Esophagus muscularis mucosa (tissue), 3 donors: ENCODE measurements around the gene PRR5L.

ENCODE experiments used
- EP300 ChIP-seq: sonication (generic); formaldehyde crosslinking; IDR thresholded peaks from one replicate; pipeline ENCODE4 v1.6.1; 2017; ENCODE audit warnings: antibody characterized with exemption
- TF ChIP-seq, protein P1 (sequence below), 3 experiments: fragments of 200-600 bp in 2 of 3; fragments of 450-650 bp in 1 of 3; sonication (generic) in 2 of 3; IDR thresholded peaks; one replicate each; pipeline ENCODE4 v1.5.1; 2017 to 2019; ENCODE audit warnings: antibody characterized with exemption in 3 of 3, mild to moderate bottlenecking in 2 of 3, moderate library complexity in 1 of 3

DNA sequence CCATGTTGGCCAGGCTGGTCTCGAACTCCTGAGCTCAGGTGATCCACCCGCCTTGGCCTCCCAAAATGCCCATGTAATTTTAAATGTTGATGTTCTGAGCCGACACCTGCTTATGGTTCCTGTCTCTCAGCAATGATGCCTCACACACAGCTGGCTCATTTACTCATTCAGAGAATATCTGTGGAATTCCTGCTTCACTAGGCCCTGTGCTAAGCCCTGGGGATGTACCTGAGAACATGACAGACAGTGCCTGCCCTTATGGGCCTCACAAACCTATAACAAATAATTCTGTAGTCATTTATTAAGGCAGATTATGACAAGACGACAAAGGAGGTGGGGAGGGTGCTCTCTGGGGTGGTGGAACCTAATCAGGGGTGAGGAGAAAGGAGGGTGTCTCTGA, 93.7 kb downstream of the PRR5L start:
- no peak for TF ChIP-seq EP300
- TF ChIP-seq, protein P1, sequence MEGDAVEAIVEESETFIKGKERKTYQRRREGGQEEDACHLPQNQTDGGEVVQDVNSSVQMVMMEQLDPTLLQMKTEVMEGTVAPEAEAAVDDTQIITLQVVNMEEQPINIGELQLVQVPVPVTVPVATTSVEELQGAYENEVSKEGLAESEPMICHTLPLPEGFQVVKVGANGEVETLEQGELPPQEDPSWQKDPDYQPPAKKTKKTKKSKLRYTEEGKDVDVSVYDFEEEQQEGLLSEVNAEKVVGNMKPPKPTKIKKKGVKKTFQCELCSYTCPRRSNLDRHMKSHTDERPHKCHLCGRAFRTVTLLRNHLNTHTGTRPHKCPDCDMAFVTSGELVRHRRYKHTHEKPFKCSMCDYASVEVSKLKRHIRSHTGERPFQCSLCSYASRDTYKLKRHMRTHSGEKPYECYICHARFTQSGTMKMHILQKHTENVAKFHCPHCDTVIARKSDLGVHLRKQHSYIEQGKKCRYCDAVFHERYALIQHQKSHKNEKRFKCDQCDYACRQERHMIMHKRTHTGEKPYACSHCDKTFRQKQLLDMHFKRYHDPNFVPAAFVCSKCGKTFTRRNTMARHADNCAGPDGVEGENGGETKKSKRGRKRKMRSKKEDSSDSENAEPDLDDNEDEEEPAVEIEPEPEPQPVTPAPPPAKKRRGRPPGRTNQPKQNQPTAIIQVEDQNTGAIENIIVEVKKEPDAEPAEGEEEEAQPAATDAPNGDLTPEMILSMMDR (IDR thresholded peaks at IDR 0.05): no peak
